H7 (cell line): ENCODE measurements around the gene KCNIP4. TPM values are rescaled to one million over a fixed set of nuclear protein-coding genes. Genes with fewer than 3 reads are reported as not detected.
"Not testable (repeated sequence)": the region's sequence is repeated elsewhere in the genome, so short reads cannot be mapped to it uniquely, and the experiment has no call there.

Experiments used
- DNase-seq: peaks from one replicate; pipeline ENCODE4 v3.0.0; 2012
- H3K27me3 ChIP-seq: 2 replicates; pipeline ENCODE4 v1.6.0; 2011; ENCODE audit warnings: mild to moderate bottlenecking, low read length; ENCODE audit not compliant: control insufficient read depth, insufficient read depth
- H3K36me3 ChIP-seq: replicated peaks from 2 replicates; pipeline ENCODE4 v1.5.1; 2011; ENCODE audit warnings: low read length; ENCODE audit not compliant: control insufficient read depth, insufficient read depth
- H3K4me3 ChIP-seq: 2 replicates; pipeline ENCODE4 v1.5.1; 2011; ENCODE audit warnings: low read depth, mild to moderate bottlenecking, control low read depth, low read length, moderate library complexity; ENCODE audit not compliant: insufficient read depth
- total RNA-seq: library from RNA; depleted of rRNA; stranded (reverse); fragments of >200 nt; shearing (Covaris generic); gene quantifications from 2 replicates; pipeline ENCODE4 v1.2.3, GENCODE V29; 2014; rRNA removed

Gene KCNIP4
- not detected in 2 replicates for total RNA-seq

DNA sequence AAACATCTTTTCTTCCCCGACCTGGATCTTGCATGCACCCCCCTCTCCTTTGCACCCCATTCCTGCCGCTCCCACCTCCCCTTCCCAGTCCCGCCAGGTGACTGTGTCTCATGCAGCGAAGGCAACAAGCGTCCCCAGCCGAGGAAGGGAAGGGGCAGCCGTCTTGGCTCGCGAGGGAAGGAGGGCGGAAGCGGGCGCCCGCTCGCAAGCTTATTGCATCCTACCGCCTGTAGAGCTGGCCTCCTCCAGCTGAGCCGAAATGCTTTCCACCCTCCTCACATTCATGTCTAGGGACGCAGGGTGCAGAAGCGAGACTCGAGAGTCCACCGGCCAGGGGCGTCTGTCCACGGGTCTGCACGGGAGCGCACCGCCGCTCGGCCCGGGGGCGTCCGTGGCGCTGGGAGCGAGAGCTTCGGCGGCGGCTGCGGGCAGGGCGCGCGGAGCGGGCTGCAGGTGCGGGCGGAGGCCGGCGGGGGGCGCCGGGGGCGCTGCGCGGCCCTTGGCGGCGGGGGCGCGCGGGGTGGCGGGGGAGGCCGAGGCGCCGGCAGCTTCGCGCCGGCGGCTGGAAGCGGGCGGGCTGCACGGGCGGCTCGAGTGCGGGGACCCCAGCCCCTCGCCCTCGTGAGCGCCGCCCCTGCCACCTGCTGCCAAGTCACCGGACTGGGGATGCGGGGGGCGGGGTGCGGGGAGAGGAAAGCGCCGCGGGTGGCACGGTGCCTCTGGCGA, at the start of gene KCNIP4:
Gene KCNIP4 (minus strand): TSS at position 426 of the 726 bp plus-strand sequence.
- Histone ChIP-seq H3K4me3 (peak within 1 kb of the TSS; percentile 56), H3K36me3 (no peaks in the 10 kb centered on the region), H3K27me3 (peaks cover 32% of the 10 kb centered on the region)
- peak; percentile 90 for DNase-seq

DNA sequence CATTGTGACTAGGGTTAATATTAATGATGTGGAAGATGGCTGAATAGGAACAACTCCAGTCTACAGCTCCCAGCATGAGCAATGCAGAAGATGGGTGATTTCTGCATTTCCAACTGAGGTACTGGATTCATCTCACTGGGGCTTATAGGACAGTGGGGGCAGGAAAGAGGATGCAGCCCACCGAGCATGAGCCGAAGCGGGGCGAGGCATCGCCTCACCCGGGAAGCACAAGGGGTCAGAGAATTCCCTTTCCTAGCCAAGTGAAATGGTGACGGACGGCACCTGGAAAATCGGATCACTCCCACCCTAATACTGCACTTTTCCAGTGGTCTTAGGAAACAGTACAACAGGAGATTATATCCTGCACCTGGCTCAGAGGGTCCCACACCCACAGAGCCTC, 48.0 kb upstream of the KCNIP4 start:
- H3K27me3 ChIP-seq, DNase-seq, H3K36me3 ChIP-seq, H3K4me3 ChIP-seq: not testable (repeated sequence)

DNA sequence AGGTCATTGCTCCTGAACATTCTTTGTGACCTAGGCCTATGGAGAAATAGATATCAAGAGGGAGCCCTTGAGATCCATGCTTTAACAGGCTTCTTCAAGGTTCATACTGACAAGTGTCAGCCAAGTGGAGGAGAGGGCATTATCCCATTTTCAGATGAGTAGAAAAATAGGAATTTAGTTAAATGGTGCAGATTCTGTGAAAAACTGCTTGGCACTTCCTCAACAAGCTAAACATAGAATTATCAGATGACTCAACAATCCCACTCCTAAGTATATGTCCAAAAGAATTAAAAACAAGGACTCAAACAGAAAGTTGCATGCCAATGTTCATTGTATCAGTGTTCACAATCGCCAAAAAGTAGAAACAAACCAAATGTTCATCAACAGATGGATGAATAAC, 43.8 kb upstream of the KCNIP4 start:
- no peaks in the 10 kb centered on the region for H3K36me3 ChIP-seq
- H3K4me3 ChIP-seq, result no peak overlapping the region
- no peak for DNase-seq
- H3K27me3 ChIP-seq, result no peaks in the 10 kb centered on the region

DNA sequence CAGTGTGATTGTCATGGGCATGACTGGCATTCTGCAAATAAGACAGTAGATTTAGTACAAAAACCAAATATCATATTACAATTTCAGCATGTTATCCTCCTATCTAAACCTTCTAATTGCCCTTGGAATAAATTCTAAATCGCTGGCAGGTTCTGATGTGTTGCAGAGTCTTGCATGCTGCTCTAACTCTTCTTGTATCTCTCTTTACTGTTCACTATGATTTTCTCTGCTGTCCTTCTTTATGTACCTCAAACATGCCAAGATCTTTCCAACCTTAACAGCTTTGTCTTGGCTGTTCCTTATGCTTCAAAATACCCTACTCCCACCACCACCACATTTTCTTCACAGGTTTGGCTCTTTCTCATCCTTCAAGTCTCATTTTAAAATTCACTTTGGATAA, 43.0 kb upstream of the KCNIP4 start:
- Histone ChIP-seq H3K4me3 (no peak overlapping the region), H3K27me3 (no peaks in the 10 kb centered on the region), H3K36me3 (no peaks in the 10 kb centered on the region)
- no peak for DNase-seq

DNA sequence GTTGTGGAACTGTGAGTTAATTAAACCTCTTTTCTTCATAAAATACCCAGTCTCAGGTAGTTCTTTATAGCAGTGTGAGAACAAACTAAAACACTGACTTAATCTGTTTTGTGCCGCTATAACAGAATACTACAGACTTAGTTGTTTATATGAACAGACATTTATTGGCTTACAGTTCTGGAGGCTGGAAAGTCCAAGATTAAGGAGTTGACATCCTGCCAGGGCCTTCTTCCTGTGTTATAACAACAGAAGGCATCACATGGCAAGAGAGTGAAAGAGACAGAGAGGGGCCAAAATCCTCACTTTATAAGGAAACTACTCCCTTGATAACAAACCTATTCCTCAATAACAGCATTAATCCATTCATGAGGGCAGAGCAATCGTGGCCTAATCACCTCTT, 42.5 kb upstream of the KCNIP4 start:
- Histone ChIP-seq H3K36me3 (no peaks in the 10 kb centered on the region), H3K4me3 (no peak overlapping the region), H3K27me3 (no peaks in the 10 kb centered on the region)
- DNase-seq, result no peak

DNA sequence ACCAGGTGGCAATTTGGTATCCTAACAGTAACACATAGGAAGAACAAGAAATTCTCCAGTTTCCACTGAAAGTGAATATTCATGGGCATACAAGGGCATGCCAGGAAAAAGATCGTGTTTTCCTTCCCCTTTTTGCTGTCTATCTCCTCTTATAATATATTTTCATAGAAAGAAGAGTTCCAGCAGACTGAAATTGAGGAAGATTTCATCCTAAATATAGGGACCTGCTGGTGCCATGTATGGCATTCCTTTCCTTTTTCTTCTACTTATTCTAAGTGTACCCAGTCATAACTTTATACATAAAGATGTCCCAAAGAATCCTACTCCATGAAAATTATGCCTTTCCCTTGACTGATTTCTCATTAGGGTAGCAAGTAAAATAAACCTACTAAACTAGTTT, 40.8 kb upstream of the KCNIP4 start:
- Histone ChIP-seq H3K27me3 (no peaks in the 10 kb centered on the region), H3K36me3 (no peaks in the 10 kb centered on the region), H3K4me3 (no peak overlapping the region)
- no peak for DNase-seq

DNA sequence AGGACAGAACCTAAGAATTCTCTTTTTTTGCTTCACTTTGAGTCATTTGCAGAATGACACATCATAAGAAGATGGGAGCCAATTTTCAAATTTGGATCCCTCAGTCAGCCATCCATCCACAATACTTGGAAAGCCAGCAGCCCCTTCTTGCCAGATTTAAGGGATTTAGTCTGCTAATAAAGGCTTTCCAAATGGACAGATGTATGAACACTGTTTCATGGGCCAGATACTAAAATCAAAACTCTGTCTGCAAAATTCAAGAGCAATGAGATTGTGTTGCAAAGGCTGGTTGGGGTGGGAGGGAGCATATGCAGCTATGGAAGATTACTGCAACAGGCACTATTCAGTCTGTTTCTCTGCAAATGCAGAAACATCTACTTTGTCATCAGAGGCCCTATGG, 37.7 kb upstream of the KCNIP4 start:
- no peak for DNase-seq
- Histone ChIP-seq H3K36me3 (no peaks in the 10 kb centered on the region), H3K27me3 (no peaks in the 10 kb centered on the region), H3K4me3 (no peak overlapping the region)

DNA sequence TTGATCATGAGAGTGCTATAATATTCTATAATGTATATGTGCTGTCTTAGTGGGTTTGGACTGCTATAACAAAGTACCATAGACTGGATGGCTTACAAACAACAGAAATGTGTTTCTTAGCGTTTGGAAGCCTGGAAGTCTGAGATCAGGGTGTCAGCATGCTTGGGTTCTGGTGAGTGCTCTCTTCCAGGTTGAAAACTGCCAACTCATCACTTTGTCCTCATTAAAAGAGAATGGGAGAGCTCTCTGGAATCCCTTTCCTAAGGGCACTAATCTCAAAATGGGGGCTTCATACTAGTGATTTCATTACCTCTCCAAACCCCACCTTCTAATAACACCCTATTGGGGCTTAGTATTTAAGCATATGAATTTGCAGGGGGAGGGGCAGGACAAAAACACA, 33.5 kb upstream of the KCNIP4 start:
- Histone ChIP-seq H3K27me3 (no peaks in the 10 kb centered on the region), H3K4me3 (no peak overlapping the region), H3K36me3 (no peaks in the 10 kb centered on the region)
- DNase-seq, result no peak

DNA sequence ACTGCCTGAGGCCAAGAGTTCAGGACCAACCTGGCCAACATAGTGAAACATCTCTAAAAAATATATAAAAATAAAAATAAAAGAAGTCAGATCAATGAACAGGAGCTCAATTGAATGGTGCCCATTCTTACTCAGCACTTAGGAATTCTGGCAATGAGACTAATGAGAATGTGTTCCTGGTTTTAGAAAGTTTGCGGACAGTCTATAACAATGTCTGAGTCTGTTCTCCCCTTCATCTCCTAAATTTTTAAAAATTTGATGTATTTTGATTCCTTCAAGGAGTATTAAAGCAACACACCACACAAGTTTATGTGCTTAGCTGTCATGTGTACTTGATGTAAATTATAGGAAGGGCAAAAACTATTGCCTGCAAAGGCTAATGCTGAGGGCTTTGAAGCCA, 30.6 kb upstream of the KCNIP4 start:
- H3K27me3 ChIP-seq, result no peaks in the 10 kb centered on the region
- no peaks in the 10 kb centered on the region for H3K36me3 ChIP-seq
- H3K4me3 ChIP-seq, result no peak overlapping the region
- DNase-seq, result no peak

DNA sequence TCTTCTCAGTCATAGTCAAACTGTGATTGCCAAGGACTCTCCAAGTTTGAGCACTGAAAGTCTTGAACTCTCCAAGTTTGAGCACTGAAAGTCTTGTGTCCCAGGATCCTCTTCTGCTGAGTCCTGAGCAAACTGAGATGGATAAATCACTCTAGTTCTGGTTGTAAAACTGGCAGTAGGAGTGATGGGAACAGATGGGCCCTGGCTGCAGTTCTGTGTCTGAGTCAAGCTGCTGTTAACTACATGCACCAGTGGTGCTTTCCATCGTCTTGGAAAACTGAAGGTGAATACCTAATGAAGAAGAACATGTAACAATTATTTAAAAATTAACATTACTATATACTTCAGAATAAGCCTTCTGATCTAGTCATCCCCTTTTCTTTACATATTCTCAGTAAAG, 27.6 kb upstream of the KCNIP4 start:
- no peak for DNase-seq
- H3K4me3 ChIP-seq, result no peak overlapping the region
- no peaks in the 10 kb centered on the region for H3K27me3 ChIP-seq
- H3K36me3 ChIP-seq, result no peaks in the 10 kb centered on the region

DNA sequence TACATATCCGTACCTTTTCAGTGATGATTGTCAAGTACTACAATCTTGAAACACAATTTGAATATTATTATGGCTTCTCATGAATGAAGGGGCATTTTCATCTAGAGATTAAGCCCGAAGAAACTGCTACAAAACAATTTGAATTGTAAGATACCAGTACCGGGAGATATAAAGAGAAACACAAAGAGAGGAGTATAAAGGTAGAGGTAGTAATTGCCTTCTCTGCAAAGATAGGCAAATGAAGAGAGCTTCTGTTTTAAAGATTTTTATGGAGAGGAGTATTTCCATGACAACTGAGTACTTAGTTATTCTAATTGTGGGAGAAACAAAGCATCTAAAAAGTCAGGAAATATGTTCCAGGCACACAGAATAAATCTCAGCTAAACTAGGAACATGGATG, 25.3 kb upstream of the KCNIP4 start:
- no peaks in the 10 kb centered on the region for H3K27me3 ChIP-seq
- H3K36me3 ChIP-seq, result no peaks in the 10 kb centered on the region
- no peak overlapping the region for H3K4me3 ChIP-seq
- no peak for DNase-seq

DNA sequence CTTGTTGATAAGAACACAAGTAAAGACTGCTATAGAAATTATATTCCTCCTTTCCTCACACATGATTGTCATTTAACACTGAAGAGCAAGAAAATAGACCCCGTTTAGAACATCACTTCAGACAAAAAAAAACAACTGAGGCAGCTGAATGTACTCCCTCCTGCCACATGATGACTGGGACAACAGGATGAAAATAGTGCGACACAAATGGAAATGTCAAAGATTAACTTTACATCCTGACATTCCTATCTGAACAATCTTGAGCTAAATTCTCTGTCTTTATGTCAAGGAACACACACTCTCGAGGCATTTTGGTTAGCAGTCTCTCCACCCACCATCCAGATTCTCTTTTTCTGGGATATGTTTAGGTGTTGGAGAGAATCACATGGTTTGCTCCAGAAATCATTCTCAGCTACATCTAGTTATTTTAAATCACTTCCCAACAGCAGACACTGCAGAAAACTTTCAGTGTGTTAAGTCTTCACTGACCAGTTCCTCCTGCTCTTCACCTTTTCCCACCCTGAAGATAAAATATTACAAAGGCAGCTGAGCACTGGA, 16.3 kb upstream of the KCNIP4 start:
- no peak overlapping the region for H3K4me3 ChIP-seq
- no peaks in the 10 kb centered on the region for H3K36me3 ChIP-seq
- H3K27me3 ChIP-seq, result no peaks in the 10 kb centered on the region; the same call in 1 of the 2 replicates
- no peak for DNase-seq

DNA sequence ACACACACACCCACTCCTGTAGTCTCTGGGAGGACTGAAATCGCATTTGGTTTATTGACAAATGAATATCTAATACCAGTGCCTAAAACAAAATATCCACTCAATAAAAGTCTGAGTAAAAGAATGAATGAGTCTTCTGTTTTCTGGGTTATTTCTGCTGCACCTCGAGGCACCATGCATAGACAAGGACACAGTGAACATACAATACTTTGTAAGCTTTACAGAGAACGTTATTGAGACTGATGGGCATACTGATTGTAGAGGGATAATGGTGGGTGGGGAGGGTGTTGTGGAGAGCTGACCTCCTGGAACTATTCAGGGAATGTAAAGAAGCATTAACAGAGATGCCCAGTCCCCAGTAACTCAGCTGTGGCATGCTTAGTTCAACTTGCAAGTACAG, 14.1 kb upstream of the KCNIP4 start:
- Histone ChIP-seq H3K27me3 (no peaks in the 10 kb centered on the region; the same call in 1 of the 2 replicates), H3K4me3 (no peak overlapping the region), H3K36me3 (no peaks in the 10 kb centered on the region)
- DNase-seq, result no peak

DNA sequence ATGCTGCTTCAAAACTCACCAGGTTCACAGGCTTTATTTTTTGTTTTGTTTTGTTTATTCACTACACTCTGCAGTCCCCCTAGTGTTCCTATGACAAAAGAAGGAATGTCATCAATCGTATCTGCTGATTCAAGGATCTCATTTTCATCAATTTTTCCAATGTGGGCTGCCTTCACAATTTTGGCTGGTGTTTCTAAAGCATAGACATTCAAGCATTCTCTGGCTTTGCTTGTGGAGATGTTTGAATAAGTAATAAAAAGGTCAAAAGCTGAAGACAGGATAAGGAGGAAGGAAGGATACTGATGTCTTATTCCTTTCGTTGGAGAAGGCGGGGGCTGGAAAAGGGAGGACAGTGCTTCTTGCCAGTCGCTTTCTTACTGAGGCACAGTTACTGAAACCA, 12.2 kb upstream of the KCNIP4 start:
- DNase-seq, result no peak
- H3K27me3 ChIP-seq, result no peaks in the 10 kb centered on the region; the same call in 1 of the 2 replicates
- no peak overlapping the region for H3K4me3 ChIP-seq
- no peaks in the 10 kb centered on the region for H3K36me3 ChIP-seq

DNA sequence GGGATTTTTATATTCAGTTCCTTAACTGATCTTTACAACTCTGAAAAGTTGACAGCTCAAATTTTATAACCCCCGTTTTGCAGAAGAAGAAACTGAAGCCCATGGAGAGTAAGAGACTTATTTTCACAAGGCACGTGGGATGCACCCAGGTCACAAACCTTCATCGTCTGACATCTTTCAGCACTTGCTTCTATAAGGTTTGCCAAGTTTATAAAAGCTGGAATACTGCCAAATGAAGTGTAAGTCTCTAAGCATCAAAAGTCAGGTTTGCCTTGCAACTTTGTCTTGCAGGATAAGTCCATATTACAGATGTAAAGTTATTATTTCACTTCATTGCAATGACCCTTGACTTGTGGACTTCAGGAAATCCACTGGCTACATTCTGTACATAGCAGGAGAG, 6.3 kb upstream of the KCNIP4 start:
- H3K4me3 ChIP-seq, result no peak overlapping the region
- peaks cover 2% of the 10 kb centered on the region for H3K27me3 ChIP-seq
- no peak for DNase-seq
- H3K36me3 ChIP-seq, result no peaks in the 10 kb centered on the region
